ENCODE results near the gene TFF1.

Gene TFF1

DNA sequence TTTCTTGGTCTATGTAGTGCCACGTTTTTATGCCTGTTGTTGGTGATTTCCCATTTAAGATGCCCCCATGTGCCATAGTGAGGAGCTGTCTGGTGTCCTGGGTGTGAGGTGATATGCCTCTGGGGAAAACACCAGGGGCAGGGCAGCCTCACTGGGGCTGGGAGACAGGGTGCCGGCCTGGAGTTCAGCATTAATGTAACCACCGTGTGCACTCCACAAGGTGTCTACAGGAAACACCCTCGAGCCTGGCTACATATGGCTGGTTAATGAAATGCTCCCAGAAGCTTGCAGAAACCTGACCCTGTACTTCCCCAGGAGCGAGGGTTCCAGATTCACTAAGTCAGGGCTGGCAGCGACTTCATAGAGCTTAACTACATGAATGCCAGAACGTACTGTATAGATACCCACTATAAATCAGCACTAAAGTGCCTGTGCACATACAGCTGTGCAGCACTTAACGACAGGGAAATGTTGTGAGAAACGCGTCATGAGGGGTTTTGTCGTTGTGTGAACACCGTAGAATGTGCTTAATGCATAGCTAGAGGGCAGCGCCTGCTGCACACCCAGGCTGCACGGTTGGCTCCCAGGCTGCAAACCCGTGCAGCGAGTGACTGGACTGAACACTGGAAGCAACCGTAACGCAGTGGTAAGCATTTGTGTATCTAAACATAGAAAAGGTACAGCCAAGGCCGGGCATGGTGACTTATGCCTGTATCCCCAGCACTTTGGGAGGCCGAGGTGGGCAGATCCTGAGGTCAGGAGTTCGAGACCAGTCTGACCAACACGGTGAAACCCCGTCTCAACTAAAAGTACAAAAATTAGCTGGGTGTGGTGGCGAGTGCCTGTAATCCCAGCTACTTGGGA lies 25.9 kb downstream of the TFF1 start:
- DNase-seq = no peak

GRCh38 chr21:42338729-42339715 lies 27.3 kb downstream of the TFF1 start:
- DNase-seq = no peak

- DNase-seq = peak; percentile 84
These were observed 28.3 kb downstream of the TFF1 start for GRCh38 chr21:42337830-42338728.

- no peak for DNase-seq
These were observed 29.1 kb downstream of the TFF1 start for GRCh38 chr21:42337276-42337675.

GRCh38 chr21:42336054-42336453 lies 30.3 kb downstream of the TFF1 start:
- DNase-seq = no peak

DNA sequence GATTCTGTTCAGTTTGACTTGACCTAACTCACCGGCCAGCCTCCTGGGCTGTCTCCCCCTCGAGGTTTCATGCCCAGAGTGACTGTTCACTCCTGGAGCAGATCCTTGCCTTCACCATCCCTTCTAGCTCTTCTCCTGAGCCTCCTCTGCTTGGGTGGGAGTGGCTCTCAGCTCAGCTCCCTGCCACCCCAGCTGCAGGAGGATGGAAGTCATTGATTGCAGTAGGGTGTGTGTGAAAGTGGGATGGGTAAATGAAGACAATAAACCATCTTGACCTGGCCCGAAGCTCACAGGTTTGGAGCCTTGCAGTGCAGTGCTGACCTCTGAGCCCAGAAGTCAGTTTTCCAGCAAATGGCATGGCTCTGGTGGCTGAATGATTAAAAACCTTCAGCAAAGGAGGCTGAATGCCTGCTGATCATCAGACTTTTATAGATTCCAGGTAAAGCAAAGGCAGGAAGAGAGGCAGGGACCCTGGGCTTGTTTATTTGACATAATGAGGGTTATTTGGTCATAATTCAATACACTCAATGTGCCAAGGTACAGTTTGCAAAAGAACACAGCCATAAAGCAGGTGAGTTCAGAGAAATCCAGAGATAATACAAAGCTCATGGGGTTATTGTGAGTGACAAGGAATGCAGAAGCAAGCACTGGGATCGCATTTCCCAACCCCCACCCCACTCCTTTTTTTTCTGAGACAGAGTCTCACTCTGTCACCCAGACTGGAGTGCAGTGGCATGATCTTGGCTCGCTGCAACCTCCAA lies 33.6 kb downstream of the TFF1 start:
- DNase-seq = no peak

- DNase-seq = no peak
These were observed 34.7 kb downstream of the TFF1 start for GRCh38 chr21:42331660-42332059.

- no peak for DNase-seq
These were observed 35.7 kb downstream of the TFF1 start for GRCh38 chr21:42330380-42331371.

GRCh38 chr21:42324896-42325295 lies 41.4 kb downstream of the TFF1 start:
- no peak for DNase-seq

DNA sequence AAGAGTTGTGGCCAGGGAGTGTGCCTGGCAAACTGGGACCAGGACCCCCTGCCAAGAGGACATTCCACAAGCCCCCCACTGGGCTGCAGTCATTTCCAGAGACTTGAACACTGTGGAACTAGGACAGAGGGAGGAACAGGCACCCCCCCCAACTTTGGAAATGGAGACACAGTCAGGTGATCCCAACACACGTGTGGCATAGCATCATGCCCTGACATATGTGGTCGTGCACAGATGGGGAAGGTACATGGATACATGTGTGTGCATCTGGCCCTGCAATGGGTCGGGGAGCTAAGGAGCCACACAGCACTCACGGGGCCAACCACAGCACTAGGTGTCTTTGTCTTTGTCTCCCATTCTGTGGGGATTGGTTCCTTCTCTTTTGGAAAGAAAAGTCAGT lies 44.5 kb downstream of the TFF1 start:
- DNase-seq = no peak

DNA sequence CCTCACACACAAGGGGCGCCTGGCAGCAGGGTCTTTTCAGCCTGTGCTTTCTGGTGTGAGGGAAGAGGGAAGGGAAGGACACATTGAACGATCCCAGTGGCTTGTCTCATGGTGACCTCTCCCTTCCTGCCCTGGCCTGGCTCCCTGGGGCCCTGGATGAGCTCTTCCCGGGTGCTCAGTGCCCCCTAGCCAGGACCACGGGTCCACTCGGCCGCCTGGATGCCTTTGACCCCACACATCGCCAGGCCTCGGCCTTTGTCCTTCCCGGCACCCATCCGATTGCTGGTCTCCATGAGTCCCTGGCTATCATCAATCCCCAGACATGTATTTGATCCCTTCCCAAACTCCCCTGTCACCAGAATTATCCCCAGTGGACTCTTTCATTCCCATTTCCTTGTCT lies 45.1 kb downstream of the TFF1 start:
- DNase-seq = no peak

- no peak for DNase-seq
These were observed 45.5 kb downstream of the TFF1 start for GRCh38 chr21:42320791-42321190.

GRCh38 chr21:42319851-42320572 lies 46.3 kb downstream of the TFF1 start:
- no peak for DNase-seq

GRCh38 chr21:42319376-42319775 lies 47.0 kb downstream of the TFF1 start:
- no peak for DNase-seq

GRCh38 chr21:42317826-42318746 lies 48.2 kb downstream of the TFF1 start:
- no peak for DNase-seq

GRCh38 chr21:42317341-42317741 lies 49.0 kb downstream of the TFF1 start:
- no peak for DNase-seq

DNA sequence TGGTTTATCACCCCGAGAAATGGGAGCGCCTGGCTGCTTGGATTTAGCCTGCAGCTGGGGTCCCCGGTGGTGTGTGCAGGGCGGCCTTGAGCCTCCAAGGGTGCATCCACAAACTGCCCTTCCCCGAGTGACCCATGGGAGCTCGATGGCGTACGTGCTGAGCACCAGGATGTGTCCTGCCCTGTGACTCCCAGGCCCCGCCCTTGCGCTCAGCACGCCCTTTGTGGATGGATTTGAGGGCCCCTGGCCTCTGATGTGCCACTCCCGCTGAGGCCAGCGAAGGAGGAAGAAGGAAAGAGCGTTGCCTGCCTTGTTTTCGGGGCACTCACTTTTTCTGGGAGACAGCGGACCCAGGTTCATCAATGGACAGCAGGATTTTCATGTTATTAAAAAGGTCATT lies 49.4 kb downstream of the TFF1 start:
- no peak for DNase-seq

GRCh38 chr21:42315296-42315891 lies 50.9 kb downstream of the TFF1 start, which contains the start of gene TFF3:
TSS of gene TFF3 (minus strand) at chr21:42315409. CDS start at chr21:42315374, 35 bp downstream.
- no peak for DNase-seq
